Transverse colon (tissue), 4 donors: ENCODE results near the gene PTPRD.

Experiments
- EP300 ChIP-seq: sonication (generic); formaldehyde crosslinking; IDR thresholded peaks from one replicate; pipeline ENCODE4 v1.6.1; 2017; ENCODE audit warnings: antibody characterized with exemption, low read depth
- POLR2A ChIP-seq: fragments of 450-650 bp; IDR thresholded peaks from one replicate; pipeline ENCODE4 v1.6.1; 2016; ENCODE audit warnings: antibody characterized with exemption, mild to moderate bottlenecking, moderate library complexity
- POLR2AphosphoS5 ChIP-seq, 3 donors: sonication (generic); formaldehyde crosslinking; IDR thresholded peaks; one replicate each; pipeline ENCODE4 v1.6.1; 2016; ENCODE audit warnings: antibody characterized with exemption in 3 of 3
- TF ChIP-seq, protein P1 (sequence below), 5 experiments: fragments of 200-600 bp in 3 of 5; fragments of 450-650 bp in 2 of 5; sonication (generic) in 3 of 5; IDR thresholded peaks; 1 replicate in 2 of 5; 2 replicates in 3 of 5; pipeline ENCODE4 v1.5.1; 2016 to 2017; ENCODE audit warnings: antibody characterized with exemption in 5 of 5, inconsistent platforms in 3 of 5, mild to moderate bottlenecking in 2 of 5, moderate library complexity in 1 of 5

DNA sequence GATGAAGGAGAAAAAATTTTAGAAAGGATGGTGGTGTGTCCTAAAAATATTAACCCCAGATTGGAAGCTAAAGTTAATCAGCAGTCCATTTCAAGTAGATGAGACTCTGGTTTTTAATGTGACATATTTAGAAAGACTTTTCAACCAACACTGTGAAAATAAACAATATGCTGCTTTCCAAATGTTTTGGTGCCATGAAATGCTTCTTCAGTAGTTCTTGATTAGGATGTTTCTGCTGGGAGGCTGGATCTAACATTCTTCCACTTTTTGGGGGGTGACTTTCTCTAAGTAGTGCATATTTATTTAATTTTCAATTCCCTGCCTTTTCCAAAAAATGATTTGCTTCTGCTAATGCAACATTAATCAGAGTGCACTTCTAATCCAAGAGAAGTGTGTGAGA lies 2219.9 kb downstream of the PTPRD start:
- TF ChIP-seq POLR2AphosphoS5 (IDR thresholded peaks at IDR 0.05) (no peak), POLR2A (no peak), EP300 (no peak)
- TF ChIP-seq, protein P1, sequence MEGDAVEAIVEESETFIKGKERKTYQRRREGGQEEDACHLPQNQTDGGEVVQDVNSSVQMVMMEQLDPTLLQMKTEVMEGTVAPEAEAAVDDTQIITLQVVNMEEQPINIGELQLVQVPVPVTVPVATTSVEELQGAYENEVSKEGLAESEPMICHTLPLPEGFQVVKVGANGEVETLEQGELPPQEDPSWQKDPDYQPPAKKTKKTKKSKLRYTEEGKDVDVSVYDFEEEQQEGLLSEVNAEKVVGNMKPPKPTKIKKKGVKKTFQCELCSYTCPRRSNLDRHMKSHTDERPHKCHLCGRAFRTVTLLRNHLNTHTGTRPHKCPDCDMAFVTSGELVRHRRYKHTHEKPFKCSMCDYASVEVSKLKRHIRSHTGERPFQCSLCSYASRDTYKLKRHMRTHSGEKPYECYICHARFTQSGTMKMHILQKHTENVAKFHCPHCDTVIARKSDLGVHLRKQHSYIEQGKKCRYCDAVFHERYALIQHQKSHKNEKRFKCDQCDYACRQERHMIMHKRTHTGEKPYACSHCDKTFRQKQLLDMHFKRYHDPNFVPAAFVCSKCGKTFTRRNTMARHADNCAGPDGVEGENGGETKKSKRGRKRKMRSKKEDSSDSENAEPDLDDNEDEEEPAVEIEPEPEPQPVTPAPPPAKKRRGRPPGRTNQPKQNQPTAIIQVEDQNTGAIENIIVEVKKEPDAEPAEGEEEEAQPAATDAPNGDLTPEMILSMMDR (IDR thresholded peaks at IDR 0.05), result no peak
